ENCODE measurements around the gene RASAL2.

The RASAL2 gene

DNA sequence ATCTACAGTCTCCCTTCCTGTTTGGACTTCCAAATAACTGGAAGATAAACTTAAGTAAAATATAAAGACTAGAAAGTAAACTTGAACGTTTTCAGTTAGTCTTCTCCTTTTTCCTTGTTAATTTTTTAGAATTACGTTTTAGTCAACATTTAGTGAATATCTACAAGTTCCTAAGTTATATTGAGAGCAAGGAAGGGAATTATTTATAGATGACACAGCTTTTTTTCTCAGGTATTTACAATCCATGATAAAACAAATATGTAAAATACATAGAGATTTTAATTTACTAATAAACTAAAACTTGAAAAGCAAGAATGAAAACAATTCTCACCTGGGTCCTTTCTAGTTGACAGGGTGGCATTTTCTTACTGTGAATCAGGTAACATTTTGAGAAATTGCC lies 313.3 kb downstream of the RASAL2 start:
- DNase-seq: no peak

- peak; percentile 28 for DNase-seq
Measured at GRCh38 chr1:178407655-178408054, 313.8 kb downstream of the RASAL2 start.

DNA sequence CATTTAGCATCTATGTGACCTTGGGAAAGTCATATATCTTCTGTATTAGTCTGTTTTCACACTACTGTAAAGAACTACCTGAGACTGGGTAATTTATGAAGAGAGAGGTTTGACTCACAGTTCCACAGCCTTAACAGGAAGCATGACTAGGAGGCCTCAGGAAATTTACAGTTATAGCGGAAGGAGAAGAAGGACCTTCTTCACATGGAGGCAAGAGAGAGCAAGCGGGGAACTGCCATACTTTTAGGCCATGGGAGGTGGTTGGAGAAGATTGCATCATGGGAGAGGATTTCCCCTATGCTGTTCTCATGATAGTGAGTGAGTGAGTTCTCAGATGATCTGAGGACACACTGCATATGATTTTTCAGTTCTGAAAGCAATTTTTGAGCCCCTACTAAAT lies 315.0 kb downstream of the RASAL2 start:
- DNase-seq: no peak

GRCh38 chr1:178409541-178409940 lies 315.6 kb downstream of the RASAL2 start:
- DNase-seq: no peak

GRCh38 chr1:178411756-178412399 lies 318.0 kb downstream of the RASAL2 start:
- no peak for DNase-seq

GRCh38 chr1:178412400-178412770 lies 318.5 kb downstream of the RASAL2 start:
- no peak for DNase-seq

DNA sequence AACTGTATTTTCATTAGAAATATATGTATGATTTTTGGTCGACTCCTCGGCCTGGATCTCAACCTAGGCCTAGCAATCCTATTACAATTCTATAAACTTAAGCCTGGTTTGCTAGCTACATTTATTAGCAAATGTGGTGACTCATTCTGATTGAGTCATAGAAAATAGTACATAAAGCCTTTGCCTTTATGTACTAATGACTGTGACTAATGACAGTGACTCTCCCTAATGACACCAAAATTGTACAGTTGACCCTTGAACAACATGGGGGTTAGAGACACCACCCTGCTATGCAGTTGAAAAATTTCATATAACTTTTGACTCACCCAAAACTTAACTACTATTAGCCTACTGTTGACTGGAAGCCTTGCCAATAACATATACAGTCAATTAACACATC lies 324.0 kb downstream of the RASAL2 start:
- peak; percentile 71 for DNase-seq

DNA sequence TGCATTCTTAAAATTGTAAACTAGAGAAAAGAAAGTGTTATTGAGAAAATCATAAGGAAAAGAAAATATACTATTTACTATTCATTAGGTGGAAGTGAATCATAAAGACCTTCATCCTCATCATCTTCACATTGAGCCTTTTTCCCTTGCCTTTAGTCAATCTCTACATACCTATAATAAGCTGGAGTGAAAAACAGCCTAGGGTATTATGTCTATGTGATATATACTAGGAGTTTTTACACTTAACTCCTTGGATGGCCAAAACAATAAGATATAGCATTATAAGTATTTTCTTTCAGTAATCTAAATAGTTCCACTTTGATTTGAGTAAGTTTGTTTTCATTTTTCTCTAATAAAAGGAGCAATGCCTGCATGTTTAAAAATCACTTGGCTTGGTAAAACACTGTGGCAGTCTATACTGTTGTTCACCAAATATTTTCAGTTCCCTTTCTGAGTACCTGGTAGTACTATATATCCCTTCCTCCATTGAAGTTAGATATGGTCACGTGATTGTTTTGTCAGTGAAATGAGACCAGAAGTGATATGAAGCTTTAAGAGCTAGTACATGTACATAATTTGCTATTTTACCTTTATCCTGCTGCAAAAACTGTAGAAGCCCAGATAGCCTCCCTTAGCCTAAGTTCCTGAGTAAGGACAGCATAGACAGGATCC lies 324.5 kb downstream of the RASAL2 start:
- DNase-seq: no peak

DNA sequence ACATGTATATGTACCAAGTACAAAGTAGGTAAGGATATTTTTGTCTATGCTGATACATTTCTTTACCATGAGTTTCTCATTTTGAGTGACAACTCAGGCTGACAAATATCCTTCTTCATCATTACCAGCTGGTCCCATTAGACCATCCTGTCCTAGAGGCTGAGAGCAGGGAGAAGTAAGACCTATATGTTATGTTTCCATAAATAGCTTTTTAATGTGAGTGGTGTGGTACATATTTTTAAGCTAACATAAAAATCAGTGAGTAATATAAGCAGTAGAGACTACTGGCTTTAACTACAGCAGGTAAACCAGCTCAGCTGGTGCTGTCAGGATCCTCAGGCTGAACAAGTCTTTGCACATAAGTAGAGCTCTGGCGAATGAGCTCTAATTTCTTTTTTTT lies 340.5 kb downstream of the RASAL2 start:
- peak; percentile 34 for DNase-seq

GRCh38 chr1:178434899-178435435 lies 341.1 kb downstream of the RASAL2 start:
- no peak for DNase-seq

GRCh38 chr1:178436899-178437298 lies 343.0 kb downstream of the RASAL2 start:
- no peak for DNase-seq

GRCh38 chr1:178438432-178438831 lies 344.5 kb downstream of the RASAL2 start:
- DNase-seq: peak; percentile 14

- DNase-seq: no peak
Measured at GRCh38 chr1:178442925-178443324, 349.0 kb downstream of the RASAL2 start.

DNA sequence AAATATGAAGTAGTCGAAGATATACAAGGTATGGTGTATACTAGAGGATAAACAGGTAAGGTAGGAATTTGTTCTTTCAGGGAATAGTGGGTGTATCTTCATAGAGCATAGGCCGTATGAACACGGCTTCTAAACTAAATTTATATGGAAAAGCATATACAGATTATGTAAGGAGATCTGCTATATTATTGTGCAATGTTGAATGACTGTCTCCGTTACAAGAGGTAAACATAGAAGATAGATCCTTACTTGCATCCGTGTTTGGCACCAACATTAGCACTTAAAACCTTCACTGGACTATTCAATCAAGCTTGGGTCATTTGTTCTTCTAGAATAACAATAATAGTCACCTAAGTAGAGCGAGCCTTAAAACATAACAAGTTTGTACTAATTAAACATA lies 357.0 kb downstream of the RASAL2 start:
- no peak for DNase-seq

GRCh38 chr1:178451529-178451928 lies 357.6 kb downstream of the RASAL2 start:
- DNase-seq: peak; percentile 60

DNA sequence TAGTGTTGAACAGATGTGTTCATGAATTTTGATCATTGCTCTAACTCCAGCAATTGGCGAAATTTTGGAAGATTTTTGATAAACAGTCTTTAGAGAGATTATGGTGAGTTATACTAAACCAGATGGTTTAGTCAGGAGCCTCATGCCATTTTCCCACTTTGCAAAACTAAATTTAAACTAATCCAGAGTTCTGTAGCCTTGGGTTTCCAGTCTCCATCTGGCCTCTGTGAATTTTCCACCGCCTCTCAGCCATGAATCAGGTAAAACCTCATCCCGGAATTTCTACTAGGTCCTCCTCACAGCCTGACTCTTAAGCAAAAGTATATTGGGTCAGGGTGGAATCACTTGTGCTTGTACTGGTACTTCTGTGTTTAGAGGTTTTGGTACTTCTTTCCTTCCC lies 358.1 kb downstream of the RASAL2 start:
- no peak for DNase-seq

- DNase-seq: no peak
Measured at GRCh38 chr1:178456472-178456871, 362.6 kb downstream of the RASAL2 start.

DNA sequence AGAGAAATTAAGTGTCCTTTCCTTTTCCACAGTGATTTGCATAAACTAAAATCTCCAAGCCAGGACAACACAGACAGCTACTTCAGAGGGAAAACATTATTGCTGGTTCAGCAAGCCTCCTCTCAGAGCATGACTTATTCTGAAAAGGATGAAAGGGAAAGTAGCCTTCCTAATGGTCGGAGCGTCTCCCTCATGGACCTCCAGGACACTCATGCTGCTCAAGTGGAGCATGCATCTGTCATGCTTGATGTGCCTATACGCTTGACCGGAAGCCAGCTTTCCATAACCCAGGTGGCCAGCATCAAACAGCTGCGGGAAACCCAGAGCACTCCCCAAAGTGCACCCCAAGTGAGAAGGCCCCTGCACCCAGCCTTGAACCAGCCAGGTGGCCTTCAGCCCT lies 363.7 kb downstream of the RASAL2 start:
- no peak for DNase-seq

DNA sequence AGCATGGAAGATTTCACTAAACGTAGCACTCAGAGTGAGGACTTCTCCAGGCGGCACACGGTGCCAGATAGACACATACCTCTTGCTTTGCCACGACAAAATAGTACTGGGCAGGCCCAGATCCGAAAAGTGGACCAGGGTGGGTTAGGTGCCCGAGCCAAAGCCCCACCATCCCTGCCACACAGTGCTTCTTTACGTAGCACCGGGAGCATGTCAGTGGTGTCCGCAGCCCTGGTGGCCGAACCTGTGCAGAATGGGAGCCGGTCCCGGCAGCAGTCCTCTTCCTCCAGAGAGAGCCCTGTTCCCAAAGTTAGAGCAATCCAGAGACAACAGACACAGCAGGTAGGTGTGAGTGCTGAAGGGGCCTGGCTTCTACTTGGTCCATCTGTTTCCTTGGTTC lies 364.3 kb downstream of the RASAL2 start:
- no peak for DNase-seq

DNA sequence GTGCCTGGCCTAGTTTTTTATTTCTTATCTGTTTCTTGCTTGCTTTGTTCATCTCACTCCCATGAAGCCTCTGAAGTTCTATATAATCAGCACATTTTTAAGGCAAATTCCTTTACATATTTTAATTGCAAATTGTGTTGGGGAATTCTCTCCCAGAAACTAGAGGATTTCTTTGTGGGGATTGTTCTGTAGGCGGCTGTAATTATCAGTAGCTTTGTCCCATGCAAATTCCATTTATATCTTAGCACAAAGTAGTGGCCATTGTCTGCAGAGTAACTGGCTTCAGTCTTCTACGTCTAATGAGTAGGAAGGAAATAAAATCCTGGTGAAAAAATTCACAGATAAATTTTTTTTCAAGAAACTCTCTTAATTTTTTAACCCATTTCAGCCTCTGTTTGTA lies 367.2 kb downstream of the RASAL2 start:
- no peak for DNase-seq

- DNase-seq: no peak
Measured at GRCh38 chr1:178461701-178462100, 367.8 kb downstream of the RASAL2 start.

DNA sequence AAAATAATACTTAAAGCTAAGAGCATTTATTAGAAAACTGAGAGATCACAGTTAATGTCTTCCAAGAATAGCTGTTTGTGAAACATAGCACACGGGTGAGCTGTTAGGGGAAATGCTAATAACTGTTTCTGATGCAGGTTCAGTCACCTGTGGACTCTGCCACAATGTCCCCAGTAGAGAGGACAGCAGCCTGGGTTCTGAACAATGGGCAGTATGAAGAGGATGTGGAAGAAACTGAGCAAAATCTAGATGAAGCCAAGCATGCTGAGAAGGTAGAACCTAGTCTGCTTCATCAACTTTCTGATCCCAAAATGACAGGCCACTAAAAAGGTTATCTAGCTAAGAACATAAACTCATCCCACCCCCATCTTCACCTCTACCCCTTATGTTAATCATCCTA lies 370.2 kb downstream of the RASAL2 start:
- no peak for DNase-seq

GRCh38 chr1:178464566-178464965 lies 370.7 kb downstream of the RASAL2 start:
- no peak for DNase-seq

DNA sequence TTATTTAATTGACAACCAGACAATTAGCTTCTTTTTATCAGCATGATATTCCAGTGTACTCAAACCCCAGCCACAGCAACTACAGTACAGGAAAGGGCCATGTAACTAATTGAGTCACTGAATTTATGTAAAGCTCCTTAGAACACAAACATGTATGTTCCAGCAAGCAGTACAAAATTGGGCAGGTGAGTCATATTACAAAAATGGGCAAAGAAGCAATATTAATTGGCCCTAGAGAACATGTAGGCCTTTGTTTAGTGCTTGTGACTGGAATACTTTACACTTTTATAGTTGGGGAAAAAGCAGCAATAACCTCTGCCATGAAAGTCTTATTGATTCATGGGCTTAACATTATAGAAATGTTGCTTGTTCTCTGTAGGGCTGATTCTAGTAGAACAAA lies 371.1 kb downstream of the RASAL2 start:
- DNase-seq: peak; percentile 70

DNA sequence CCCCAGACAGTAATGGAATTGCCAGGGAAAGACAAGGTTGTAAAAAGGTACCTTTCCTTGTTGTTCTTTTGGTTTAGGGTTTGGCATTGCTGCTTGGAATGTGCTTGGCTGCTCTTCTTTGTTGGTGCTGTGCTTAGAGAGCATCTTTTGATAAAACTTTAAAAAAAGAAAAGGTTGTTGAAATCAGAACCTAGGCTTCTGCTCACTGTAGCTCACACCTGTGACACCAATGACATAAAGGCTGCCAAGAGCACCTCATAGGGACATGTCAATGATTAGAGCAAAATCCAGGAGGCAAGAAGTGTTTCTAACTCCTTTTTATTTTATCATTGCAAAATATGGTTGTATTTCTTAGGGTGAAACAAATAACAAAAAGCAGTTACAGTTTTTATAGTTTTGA lies 373.9 kb downstream of the RASAL2 start:
- no peak for DNase-seq
